IMR-90 (cell line): ENCODE measurements around the gene ANO1. TPM values are rescaled to one million over a fixed set of nuclear protein-coding genes. Genes with fewer than 3 reads are reported as not detected.

Experiments used
- ATAC-seq: fragments of 200-7000 bp; cut with Tn5 transposase; 2 replicates; pipeline ENCODE4 v1.9.1; 2020; ENCODE audit warnings: low read depth, mild to moderate bottlenecking, moderate library complexity
- BruUV-seq: library from RNA; stranded (reverse); fragments of 400-500 nt; replicated peaks from 2 replicates; lab custom pipeline; 2021; lab: Mats Ljungman, UMichigan
- CTCF ChIA-PET: fragments of 300-600 bp; formaldehyde crosslinking; extraction: SDS; loops from one replicate; lab custom pipeline; 2021; ENCODE audit warnings: antibody characterized with exemption; lab: Yijun Ruan, JAX
- POLR2A ChIA-PET: fragments of 300-600 bp; sonication (Branson Sonifier 250); formaldehyde crosslinking; loops from one replicate; lab custom pipeline; 2022; ENCODE audit warnings: antibody characterized with exemption; ENCODE audit not compliant: unreplicated experiment; lab: Charles Lee
- DNase-seq: peaks from one replicate; pipeline ENCODE4 v3.0.0; 2013
- H2AFZ ChIP-seq: replicated peaks from 2 replicates; pipeline ENCODE3; 2013; ENCODE audit warnings: low read length, mild to moderate bottlenecking; ENCODE audit not compliant: poor library complexity
- H2AK5ac ChIP-seq: 2 replicates; pipeline ENCODE4 v1.6.1; 2013; ENCODE audit warnings: low read depth, low read length, inconsistent platforms
- H2AK9ac ChIP-seq: replicated peaks from 2 replicates; pipeline ENCODE3; 2013; ENCODE audit warnings: mild to moderate bottlenecking, low read depth, low read length, moderate library complexity; ENCODE audit not compliant: poor library complexity
- H2BK120ac ChIP-seq: 2 replicates; pipeline ENCODE4 v1.6.1; 2013; ENCODE audit warnings: low read depth, low read length, inconsistent platforms
- H2BK15ac ChIP-seq: 3 replicates; pipeline ENCODE4 v1.6.1; 2013; ENCODE audit warnings: low read depth, low read length, inconsistent platforms
- H2BK20ac ChIP-seq: 2 replicates; pipeline ENCODE4 v1.6.1; 2013; ENCODE audit warnings: low read depth, mild to moderate bottlenecking, inconsistent platforms, low read length, moderate library complexity
- H2BK5ac ChIP-seq: 2 replicates; pipeline ENCODE4 v1.6.1; 2013; ENCODE audit warnings: mild to moderate bottlenecking, low read depth, low read length, inconsistent platforms; ENCODE audit not compliant: poor library complexity, severe bottlenecking
- H3K14ac ChIP-seq: replicated peaks from 2 replicates; pipeline ENCODE4 v1.6.1; 2013; ENCODE audit warnings: low read depth, low read length, inconsistent platforms
- H3K18ac ChIP-seq: 2 replicates; pipeline ENCODE4 v1.6.1; 2013; ENCODE audit warnings: low read depth, low read length, control low read depth
- H3K23ac ChIP-seq: 2 replicates; pipeline ENCODE4 v1.6.1; 2013; ENCODE audit warnings: low read depth, low read length, inconsistent platforms
- H3K27ac ChIP-seq: 2 replicates; pipeline ENCODE4 v1.5.1; 2013; ENCODE audit warnings: mild to moderate bottlenecking, control low read depth, low read length; ENCODE audit not compliant: insufficient read depth
- H3K27me3 ChIP-seq: 2 replicates; pipeline ENCODE4 v1.6.1; 2013; ENCODE audit warnings: low read length; ENCODE audit not compliant: control insufficient read depth, insufficient read depth
- H3K36me3 ChIP-seq: 2 replicates; pipeline ENCODE4 v1.6.1; 2013; ENCODE audit warnings: low read length, mixed read lengths; ENCODE audit not compliant: control insufficient read depth, insufficient read depth
- H3K4ac ChIP-seq: 2 replicates; pipeline ENCODE4 v1.6.1; 2013; ENCODE audit warnings: low read depth, low read length, inconsistent platforms
- H3K4me1 ChIP-seq: 2 replicates; pipeline ENCODE4 v1.6.1; 2013; ENCODE audit warnings: low read length, mixed read lengths; ENCODE audit not compliant: control insufficient read depth, insufficient read depth
- H3K4me2 ChIP-seq: 2 replicates; pipeline ENCODE4 v1.6.1; 2013; ENCODE audit warnings: low read depth, mild to moderate bottlenecking, control low read depth, low read length, moderate library complexity
- H3K4me3 ChIP-seq: 2 replicates; pipeline ENCODE4 v1.5.1; 2013; ENCODE audit warnings: low read depth, mild to moderate bottlenecking, control low read depth, low read length, moderate library complexity; ENCODE audit not compliant: insufficient read depth
- H3K56ac ChIP-seq: 2 replicates; pipeline ENCODE4 v1.6.1; 2013; ENCODE audit warnings: low read length, inconsistent platforms; ENCODE audit not compliant: insufficient read depth; ENCODE audit errors: extremely low read depth
- H3K79me1 ChIP-seq, 2 experiments: 2 replicates each; pipeline ENCODE4 v1.6.1; 2013; ENCODE audit warnings: low read length in 2 of 2, inconsistent platforms in 1 of 2, low read depth in 1 of 2
- H3K9ac ChIP-seq: 2 replicates; pipeline ENCODE4 v1.6.1; 2013; ENCODE audit warnings: low read depth, low read length, control low read depth
- H3K9me1 ChIP-seq: 2 replicates; pipeline ENCODE4 v1.6.1; 2013; ENCODE audit warnings: low read length, inconsistent platforms; ENCODE audit not compliant: insufficient read depth
- H3K9me3 ChIP-seq: 2 replicates; pipeline ENCODE4 v1.6.1; 2013; ENCODE audit warnings: low read length; ENCODE audit not compliant: control insufficient read depth, insufficient read depth
- H4K20me1 ChIP-seq: 2 replicates; pipeline ENCODE4 v1.6.1; 2013; ENCODE audit warnings: low read length, inconsistent platforms; ENCODE audit not compliant: insufficient read depth
- H4K5ac ChIP-seq: 2 replicates; pipeline ENCODE4 v1.6.1; 2013; ENCODE audit warnings: mild to moderate bottlenecking, low read depth, low read length, control low read depth
- H4K8ac ChIP-seq, 2 experiments: 2 replicates each; pipeline ENCODE4 v1.6.1; 2013; ENCODE audit warnings: low read depth in 2 of 2, low read length in 2 of 2, control low read depth in 1 of 2, inconsistent platforms in 1 of 2
- H4K91ac ChIP-seq: 2 replicates; pipeline ENCODE4 v1.6.1; 2013; ENCODE audit warnings: low read depth, low read length, inconsistent platforms; ENCODE audit not compliant: insufficient read depth
- CEBPB ChIP-seq: IDR thresholded peaks from 2 replicates; pipeline ENCODE4 v1.6.1; 2012; ENCODE audit warnings: low read depth, low read length, improper control_type of control experiment
- CTCF ChIP-seq: conservative IDR thresholded peaks from 2 replicates; pipeline ENCODE4 v1.5.1; 2012; ENCODE audit warnings: mild to moderate bottlenecking, low read depth, low read length, improper control_type of control experiment
- ELK1 ChIP-seq: fragments of 150-350 bp; IDR thresholded peaks from 2 replicates; pipeline ENCODE4 v1.6.1; 2016; ENCODE audit warnings: low read depth, mild to moderate bottlenecking, low read length, moderate library complexity, borderline replicate concordance
- WGBS, 2 experiments: methylation state at CpG; one replicate each; pipeline versions ENCODE4 v1.1.5 to v1.1.7; 2013; ENCODE audit warnings: missing lambda C conversion rate in 2 of 2; ENCODE audit not compliant: insufficient read length in 1 of 2; ENCODE audit errors: extremely low coverage in 2 of 2; 5-methylcytosine and 5-hydroxymethylcytosine counted together
- dilution Hi-C: fragments of 300-500 bp; cut with HindIII; formaldehyde crosslinking; loops from one replicate; pipeline ENCODE4 v1.14.3; 2018; ENCODE audit warnings: low sequenced_read_pairs; ENCODE audit not compliant: unreplicated experiment
- in situ Hi-C: fragments of 300-500 bp; cut with MboI; formaldehyde crosslinking; loops from 3 replicates; pipeline ENCODE4 v1.14.3; 2019; ENCODE audit warnings: low sequenced_read_pairs, inconsistent platforms, mixed read lengths
- intact Hi-C: fragments of 100-400 bp; cut with micrococcal nuclease; formaldehyde crosslinking; loops from 2 replicates; pipeline ENCODE4 v1.10.0; 2022
- polyA plus RNA-seq, 3 experiments: library from polyadenylated mRNA; depleted of rRNA; stranded (reverse); fragments of >200 nt; gene quantifications; 2 replicates each; pipeline ENCODE4 v1.2.3, GENCODE V29; 2012; ENCODE audit warnings: low replicate concordance in 1 of 3
- total RNA-seq: library from RNA; depleted of rRNA; stranded (reverse); fragments of >200 nt; gene quantifications from 2 replicates; pipeline ENCODE4 v1.2.3, GENCODE V29; 2012

ANO1 gene
- total and polyA plus RNA-seq, 2 of the 4 experiments (the other 2 are of a cell fraction): 4.1 to 10.7 TPM

- TF ChIP-seq CTCF: no peak
Measured at GRCh38 chr11:70098936-70099335, 20.8 kb downstream of the ANO1 start (continued).

- Histone ChIP-seq H3K18ac (no peak overlapping the region), H3K4me2 (no peak overlapping the region), H4K8ac (no peak overlapping the region), H2AK9ac (no peak overlapping the region), H3K27me3 (no peaks in the 10 kb centered on the region), H3K14ac (no peak overlapping the region), H4K5ac (no peak overlapping the region), H3K9me1 (peaks cover 5% of the 10 kb centered on the region; the same call in 1 of the 2 replicates), H2AK5ac (0 out of 2 replicates have a peak overlapping the region, but pooled peaks have one; percentile 33), H3K4me1 (peaks cover 2% of the 10 kb centered on the region; the same call in 1 of the 2 replicates), H4K91ac (no peak overlapping the region), H2BK120ac (no peak overlapping the region), H2BK15ac (no peak overlapping the region), H2AFZ (no peak overlapping the region), H3K4ac (no peak overlapping the region), H3K23ac (no peak overlapping the region), H3K56ac (no peak overlapping the region), H3K36me3 (no peaks in the 10 kb centered on the region; the same call in 1 of the 2 replicates), H3K27ac (no peak overlapping the region), H2BK20ac (no peak overlapping the region), H3K79me1 (peaks cover 0 to 11% of the 10 kb centered on the region in 2 experiments; a peak in 2 of 4 replicates), H3K9ac (no peak overlapping the region), H4K20me1 (no peaks in the 10 kb centered on the region), H3K4me3 (no peak overlapping the region), H3K9me3 (no peaks in the 10 kb centered on the region), H2BK5ac (no peak overlapping the region)
- CTCF ChIA-PET: no interaction called here
- 91% methylated on average over 4 of the region's 16 CpGs; no CpG with 5 or more reads in 1 of the 2 experiments for WGBS, 2 experiments
- POLR2A ChIA-PET: no interaction called here
- ATAC-seq (peak; percentile 32; the same call in 1 of the 2 replicates), DNase-seq (peak; percentile 41)
- TF ChIP-seq CEBPB (0 out of 2 replicates have a peak, but pooled peaks have one; percentile 4), ELK1 (no peak)
- dilution Hi-C loops (no loop called here), in situ Hi-C loops (no loop called here), intact Hi-C loops (no loop called here)
- BruUV-seq: no TSS peak
Measured at GRCh38 chr11:70099578-70100279, 21.6 kb downstream of the ANO1 start.
